Endodermal cell (in vitro differentiated cells): Measurements from ENCODE around the gene PDLIM4. TPM values are rescaled to one million over a fixed set of nuclear protein-coding genes. Genes with fewer than 3 reads are reported as not detected.

Source experiments
- DNase-seq: peaks from one replicate; pipeline ENCODE4 v3.0.0-alpha.2; 2017
- H3K27ac ChIP-seq: 2 replicates; pipeline ENCODE4 v1.5.1; 2013; ENCODE audit warnings: mild to moderate bottlenecking, low read depth, low read length, moderate library complexity
- H3K27me3 ChIP-seq: 2 replicates; pipeline ENCODE4 v1.6.1; 2013; ENCODE audit warnings: mild to moderate bottlenecking, low read length, moderate library complexity; ENCODE audit not compliant: insufficient read depth, control insufficient read depth, poor library complexity, severe bottlenecking
- H3K36me3 ChIP-seq: 2 replicates; pipeline ENCODE4 v1.7.0; 2013; ENCODE audit warnings: mild to moderate bottlenecking, low read length, moderate library complexity; ENCODE audit not compliant: control insufficient read depth, insufficient read depth
- H3K4me1 ChIP-seq: one replicate; pipeline ENCODE4 v1.7.0; 2013; ENCODE audit warnings: low read length; ENCODE audit not compliant: control insufficient read depth, insufficient read depth
- H3K4me3 ChIP-seq: 2 replicates; pipeline ENCODE4 v1.5.1; 2013; ENCODE audit warnings: mild to moderate bottlenecking, low read length, moderate library complexity
- H3K9ac ChIP-seq: 2 replicates; pipeline ENCODE4 v1.6.1; 2013; ENCODE audit warnings: mild to moderate bottlenecking, low read length, moderate library complexity; ENCODE audit not compliant: poor library complexity, severe bottlenecking; ENCODE audit errors: extremely low read depth
- H3K9me3 ChIP-seq: 2 replicates; pipeline ENCODE4 v1.6.1; 2013; ENCODE audit warnings: mild to moderate bottlenecking, low read length, moderate library complexity; ENCODE audit not compliant: control insufficient read depth
- H3K27ac Mint-ChIP-seq: 2 replicates; pipeline ENCODE4 v1.8.0; 2020; ENCODE audit warnings: mixed read lengths
- H3K27me3 Mint-ChIP-seq: 2 replicates; pipeline ENCODE4 v1.8.0; 2021; ENCODE audit warnings: mild to moderate bottlenecking, mixed read lengths; ENCODE audit not compliant: insufficient read depth
- H3K36me3 Mint-ChIP-seq: 2 replicates; pipeline ENCODE4 v1.8.0; 2020; ENCODE audit warnings: low read depth, mixed read lengths
- H3K4me1 Mint-ChIP-seq: 2 replicates; pipeline ENCODE4 v1.8.0; 2020; ENCODE audit warnings: mixed read lengths
- H3K4me3 Mint-ChIP-seq: 2 replicates; pipeline ENCODE4 v1.8.0; 2020; ENCODE audit warnings: mild to moderate bottlenecking, moderate library complexity, mixed read lengths
- H3K9me3 Mint-ChIP-seq: 2 replicates; pipeline ENCODE4 v1.8.0; 2020; ENCODE audit warnings: mild to moderate bottlenecking, mixed read lengths
- CTCF ChIP-seq: fragments of 200-600 bp; sonication (generic); conservative IDR thresholded peaks from 2 replicates; pipeline ENCODE4 v1.5.0; 2021; ENCODE audit warnings: antibody characterized with exemption, mild to moderate bottlenecking
- WGBS, 2 experiments: methylation state at CpG; one replicate each; pipeline versions ENCODE4 v1.1.5 to v1.1.7; 2013; ENCODE audit warnings: missing lambda C conversion rate in 2 of 2, mixed read lengths in 1 of 2; ENCODE audit not compliant: insufficient coverage in 1 of 2, insufficient read length in 1 of 2; 5-methylcytosine and 5-hydroxymethylcytosine counted together
- total RNA-seq, 2 donors: library from RNA; stranded (reverse); fragmentation: NEBNext Ultra II Directional in 1 of 2; extraction: Animal tissue kit (Norgen Biotek cat#: 25700) in 1 of 2; gene quantifications; 2 replicates in 1 of 2; 3 replicates in 1 of 2; pipeline ENCODE4 v1.2.1, GENCODE V29; 2021

PDLIM4 gene
- total RNA-seq, 2 donors from 2014 or later = 9.0 to 11.2 TPM

DNA sequence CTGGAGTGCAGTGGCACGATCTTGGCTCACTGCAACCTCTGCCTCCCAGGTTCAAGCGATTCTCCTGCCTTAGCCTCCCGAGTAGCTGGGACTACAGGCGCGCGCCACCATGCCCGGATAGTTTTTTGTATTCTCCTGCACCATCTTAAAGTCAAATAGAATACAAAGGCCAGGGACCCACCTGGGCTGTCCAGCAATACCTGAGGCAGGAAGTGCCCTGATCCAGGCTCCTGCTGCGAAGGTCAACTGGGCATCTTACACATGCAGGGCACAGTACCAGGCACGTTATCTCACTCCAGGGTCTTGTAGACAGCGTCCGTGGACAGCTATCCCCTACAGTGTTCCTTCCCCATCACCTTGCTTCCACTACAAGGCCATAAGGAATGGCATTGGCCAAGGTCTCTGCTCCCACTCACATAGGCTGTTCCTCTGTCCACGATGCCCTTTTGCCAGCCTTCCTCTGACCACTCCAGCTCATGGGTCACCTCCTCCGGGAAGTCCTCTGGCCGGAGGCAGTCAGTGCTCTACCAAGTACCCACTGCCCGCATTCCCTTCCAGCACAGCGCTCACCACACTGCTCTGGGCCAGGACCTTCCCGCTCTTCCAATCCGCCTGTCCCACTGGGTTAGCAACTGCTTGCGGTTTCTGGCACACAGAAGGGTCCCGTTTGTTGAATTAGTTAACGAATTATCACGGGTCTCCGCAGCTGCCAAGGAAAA lies 30.8 kb upstream of the PDLIM4 start:
- TF ChIP-seq CTCF = no peak
- peaks cover 8% of the 10 kb centered on the region for H3K4me1 Mint-ChIP-seq

GRCh38 chr5:132227235-132227484 lies 30.3 kb upstream of the PDLIM4 start:
- no peaks in the 10 kb centered on the region for H3K36me3 ChIP-seq
- Mint-ChIP-seq H3K9me3 (no peaks in the 10 kb centered on the region), H3K27ac (no peak overlapping the region)

More for the DNA sequence above, 30.8 kb upstream of the PDLIM4 start:
- Histone ChIP-seq H3K4me1 (no peaks in the 10 kb centered on the region), H3K27ac (no peak overlapping the region), H3K9me3 (no peaks in the 10 kb centered on the region), H3K9ac (peak overlapping the region; percentile 59), H3K4me3 (peak overlapping the region; percentile 76), H3K36me3 (no peaks in the 10 kb centered on the region), H3K27me3 (peaks cover 68% of the 10 kb centered on the region)
- Mint-ChIP-seq H3K36me3 (no peaks in the 10 kb centered on the region), H3K27ac (no peak overlapping the region), H3K27me3 (peaks cover 63% of the 10 kb centered on the region), H3K4me3 (peak overlapping the region; percentile 56), H3K9me3 (no peaks in the 10 kb centered on the region)
- WGBS, 2 experiments = 76 to 84% methylated on average over 18 to 23 of the region's 23 CpGs
- no peak for DNase-seq

GRCh38 chr5:132227485-132228240 lies 29.8 kb upstream of the PDLIM4 start, which contains the start of gene P4HA2:
Gene P4HA2, minus strand, starts transcription at chr5:132227853. Its CDS starts 9,227 bp downstream, at chr5:132218626.
- TF ChIP-seq CTCF = no peak
- H3K27ac ChIP-seq = no peak within 1 kb of the TSS
- no peaks in the 10 kb centered on the region for H3K36me3 Mint-ChIP-seq
- H3K36me3 ChIP-seq = no peaks in the 10 kb centered on the region
- DNase-seq = peak; percentile 90
- H3K4me3 Mint-ChIP-seq = peak within 1 kb of the TSS; percentile 56
- H3K9me3 Mint-ChIP-seq = no peaks in the 10 kb centered on the region
- H3K27me3 ChIP-seq = peaks cover 63% of the 10 kb centered on the region
- H3K4me1 ChIP-seq = no peaks in the 10 kb centered on the region
- peaks cover 8% of the 10 kb centered on the region for H3K4me1 Mint-ChIP-seq
- H3K27me3 Mint-ChIP-seq = peaks cover 61% of the 10 kb centered on the region
- WGBS, 2 experiments = 0% methylated on average over 15 to 92 of the region's 92 CpGs
- peak within 1 kb of the TSS; percentile 59 for H3K9ac ChIP-seq
- peak within 1 kb of the TSS; percentile 76 for H3K4me3 ChIP-seq
- H3K9me3 ChIP-seq = no peaks in the 10 kb centered on the region
- no peak within 1 kb of the TSS for H3K27ac Mint-ChIP-seq

More at GRCh38 chr5:132227235-132227484, 30.3 kb upstream of the PDLIM4 start:
- no peaks in the 10 kb centered on the region for H3K4me1 ChIP-seq
- H3K27me3 ChIP-seq = peaks cover 64% of the 10 kb centered on the region
- H3K9me3 ChIP-seq = no peaks in the 10 kb centered on the region
- Mint-ChIP-seq H3K4me1 (peaks cover 8% of the 10 kb centered on the region), H3K36me3 (no peaks in the 10 kb centered on the region), H3K4me3 (peak overlapping the region; percentile 56), H3K27me3 (peaks cover 59% of the 10 kb centered on the region)
- no peak for DNase-seq
- H3K4me3 ChIP-seq = peak overlapping the region; percentile 76
- H3K27ac ChIP-seq = no peak overlapping the region
- TF ChIP-seq CTCF = peak; percentile 44
- 0 to 2% methylated on average over 12 to 13 of the region's 13 CpGs for WGBS, 2 experiments
- H3K9ac ChIP-seq = peak overlapping the region; percentile 59
